Activated CD4-positive, alpha-beta T cell treated with anti-CD3 and anti-CD28 coated beads, Interleukin-2, amount 50 U/mL, for 4 hours (primary cell): ENCODE results near the gene LCN10.
A peak's percentile ranks its signal among the peaks of the same experiment; 100 is the strongest.

Experiments
- DNase-seq, 2 experiments: peaks; one replicate each; pipeline ENCODE4 v3.0.0-alpha.2; 2020

The LCN10 gene

GRCh38 chr9:136754059-136754572 is 11.4 kb upstream of the LCN10 start:
- DNase-seq = no peak

GRCh38 chr9:136753371-136754058 is 10.8 kb upstream of the LCN10 start:
- DNase-seq = no peak

GRCh38 chr9:136751814-136752213 is 9.1 kb upstream of the LCN10 start:
- no peak for DNase-seq

- DNase-seq = no peak
Measured at GRCh38 chr9:136751244-136751643, 8.5 kb upstream of the LCN10 start.

GRCh38 chr9:136750526-136750925 is 7.8 kb upstream of the LCN10 start:
- no peak for DNase-seq

GRCh38 chr9:136748666-136749611 is 6.2 kb upstream of the LCN10 start:
- DNase-seq = no peak

- no peak for DNase-seq
Measured at GRCh38 chr9:136748201-136748600, 5.5 kb upstream of the LCN10 start, which contains the start of gene LCN6. Gene LCN6, minus strand, starts transcription at chr9:136748525. Its CDS starts 42 bp downstream, at chr9:136748483.

GRCh38 chr9:136747161-136748060 is 4.7 kb upstream of the LCN10 start:
- no peak for DNase-seq

GRCh38 chr9:136746621-136747020 is 3.9 kb upstream of the LCN10 start:
- DNase-seq = no peak

GRCh38 chr9:136746155-136746490 is 3.4 kb upstream of the LCN10 start:
- no peak for DNase-seq

- no peak for DNase-seq
Measured at GRCh38 chr9:136745389-136746154, 2.8 kb upstream of the LCN10 start.

GRCh38 chr9:136744773-136745172 is 2.0 kb upstream of the LCN10 start:
- no peak for DNase-seq

GRCh38 chr9:136743639-136744211 is 985 bp upstream of the LCN10 start:
- DNase-seq = no peak

- peak; percentile 24 to 34 for DNase-seq
Measured at GRCh38 chr9:136741883-136742571, 713 bp downstream of the LCN10 start.

GRCh38 chr9:136740971-136741882 is 1.5 kb downstream of the LCN10 start:
- no peak for DNase-seq

GRCh38 chr9:136740491-136740890 is 2.2 kb downstream of the LCN10 start:
- no peak for DNase-seq

- no peak for DNase-seq
Measured at GRCh38 chr9:136740069-136740468, 2.7 kb downstream of the LCN10 start.

- no peak for DNase-seq
Measured at GRCh38 chr9:136739509-136739908, 3.2 kb downstream of the LCN10 start.

- no peak for DNase-seq
Measured at GRCh38 chr9:136738960-136739359, 3.8 kb downstream of the LCN10 start.
